DMS153 treated with DMSO at 0.1 percent for 48 hours (cell line): ENCODE measurements around the gene PA2G4.
"Not testable (repeated sequence)": the region's sequence is repeated elsewhere in the genome, so short reads cannot be mapped to it uniquely, and the experiment has no call there.

Experiments
- DNase-seq: peaks from one replicate; lab custom pipeline; 2025; ENCODE audit not compliant: unreplicated experiment; lab: John Stamatoyannopoulos, UW

PA2G4 gene

GRCh38 chr12:56104109-56104814, at the start of gene PA2G4:
Gene PA2G4 (plus strand): TSS chr12:56104559. CDS start chr12:56104738, 179 bp downstream.
- peak; percentile 97 for DNase-seq

- not testable (repeated sequence) for DNase-seq
Measured at GRCh38 chr12:56059964-56060363, 44.4 kb upstream of the PA2G4 start.

GRCh38 chr12:56061982-56062381, 42.4 kb upstream of the PA2G4 start:
- DNase-seq: no peak

GRCh38 chr12:56062996-56063395, 41.4 kb upstream of the PA2G4 start:
- no peak for DNase-seq

GRCh38 chr12:56071648-56072047, 32.7 kb upstream of the PA2G4 start:
- DNase-seq: no peak

GRCh38 chr12:56074396-56074795, 30.0 kb upstream of the PA2G4 start:
- DNase-seq: no peak

GRCh38 chr12:56077966-56078365, 26.4 kb upstream of the PA2G4 start:
- not testable (repeated sequence) for DNase-seq

- DNase-seq: no peak
Measured at GRCh38 chr12:56078427-56078826, 25.9 kb upstream of the PA2G4 start.

GRCh38 chr12:56078931-56079722, 25.2 kb upstream of the PA2G4 start:
- DNase-seq: peak; percentile 64

GRCh38 chr12:56079723-56080555, 24.4 kb upstream of the PA2G4 start, which contains the start of gene ERBB3:
Gene ERBB3 (plus strand): TSS chr12:56080165. CDS start chr12:56080301, 136 bp downstream.
- peak; percentile 71 for DNase-seq

GRCh38 chr12:56080556-56081138, 23.7 kb upstream of the PA2G4 start:
- DNase-seq: no peak

GRCh38 chr12:56081393-56082347, 22.7 kb upstream of the PA2G4 start:
- DNase-seq: no peak

- DNase-seq: no peak
Measured at GRCh38 chr12:56082382-56082781, 22.0 kb upstream of the PA2G4 start.

- DNase-seq: no peak
Measured at GRCh38 chr12:56082967-56083366, 21.4 kb upstream of the PA2G4 start.

- DNase-seq: no peak
Measured at GRCh38 chr12:56084958-56085543, 19.3 kb upstream of the PA2G4 start.

GRCh38 chr12:56086096-56086495, 18.3 kb upstream of the PA2G4 start:
- DNase-seq: no peak

GRCh38 chr12:56086608-56087007, 17.8 kb upstream of the PA2G4 start:
- DNase-seq: no peak

GRCh38 chr12:56087220-56087619, 17.1 kb upstream of the PA2G4 start:
- no peak for DNase-seq

- DNase-seq: no peak
Measured at GRCh38 chr12:56097738-56098137, 6.6 kb upstream of the PA2G4 start.
